SJCRH30 (cell line): ENCODE results near the gene IGFL1. TPM values are rescaled to one million over a fixed set of nuclear protein-coding genes. Genes with fewer than 3 reads are reported as not detected.
"Not testable (repeated sequence)": the region's sequence is repeated elsewhere in the genome, so short reads cannot be mapped to it uniquely, and the experiment has no call there.

Source experiments
- DNase-seq, 2 experiments: peaks; one replicate each; pipeline ENCODE4 v3.0.0-alpha.2; 2015 to 2020
- H3K27ac ChIP-seq: fragments of 250-450 bp; sonication (Bioruptor Pico); 2 replicates; pipeline ENCODE4 v1.5.1; 2020; ENCODE audit warnings: mild to moderate bottlenecking, moderate library complexity
- H3K27me3 ChIP-seq: fragments of 250-450 bp; sonication (Bioruptor Pico); 2 replicates; pipeline ENCODE4 v1.5.1; 2020; ENCODE audit warnings: mild to moderate bottlenecking, moderate library complexity
- H3K36me3 ChIP-seq: fragments of 250-450 bp; sonication (Bioruptor Pico); 2 replicates; pipeline ENCODE4 v1.5.1; 2020; ENCODE audit warnings: mild to moderate bottlenecking, moderate library complexity
- H3K4me1 ChIP-seq: fragments of 250-450 bp; sonication (Bioruptor Pico); 2 replicates; pipeline ENCODE4 v1.5.1; 2020; ENCODE audit warnings: mild to moderate bottlenecking, moderate library complexity
- H3K4me3 ChIP-seq: fragments of 250-450 bp; sonication (Bioruptor Pico); 2 replicates; pipeline ENCODE4 v1.5.1; 2020; ENCODE audit warnings: mild to moderate bottlenecking, moderate library complexity
- H3K9me3 ChIP-seq: fragments of 250-450 bp; sonication (Bioruptor Pico); replicated peaks from 2 replicates; pipeline ENCODE4 v1.5.1; 2020; ENCODE audit warnings: mild to moderate bottlenecking, moderate library complexity
- total RNA-seq: library from RNA; depleted of rRNA; stranded (reverse); fragments of >200 nt; shearing (Covaris generic); gene quantifications from 2 replicates; pipeline ENCODE4 v1.2.3, GENCODE V29; 2014; rRNA removed

Gene IGFL1
- total RNA-seq, 1 experiment from 2014 or later = not detected

GRCh38 chr19:46261501-46261900, 32.0 kb downstream of the IGFL1 start:
- peaks cover 20% of the 10 kb centered on the region for H3K4me1 ChIP-seq
- not testable (repeated sequence) for H3K27me3 ChIP-seq, H3K36me3 ChIP-seq, H3K27ac ChIP-seq, H3K4me3 ChIP-seq, H3K9me3 ChIP-seq, DNase-seq

GRCh38 chr19:46262684-46263296, 33.2 kb downstream of the IGFL1 start:
- H3K36me3 ChIP-seq, H3K9me3 ChIP-seq, H3K27me3 ChIP-seq, H3K4me3 ChIP-seq: not testable (repeated sequence)
- Histone ChIP-seq H3K27ac (peak overlapping the region; percentile 21; the same call in 1 of the 2 replicates), H3K4me1 (peaks cover 20% of the 10 kb centered on the region)
- DNase-seq = peak; percentile 50 to 71

GRCh38 chr19:46264801-46265200, 35.3 kb downstream of the IGFL1 start:
- H3K4me1 ChIP-seq = peaks cover 16% of the 10 kb centered on the region
- not testable (repeated sequence) for H3K27me3 ChIP-seq, H3K27ac ChIP-seq, H3K36me3 ChIP-seq, DNase-seq, H3K4me3 ChIP-seq, H3K9me3 ChIP-seq

DNA sequence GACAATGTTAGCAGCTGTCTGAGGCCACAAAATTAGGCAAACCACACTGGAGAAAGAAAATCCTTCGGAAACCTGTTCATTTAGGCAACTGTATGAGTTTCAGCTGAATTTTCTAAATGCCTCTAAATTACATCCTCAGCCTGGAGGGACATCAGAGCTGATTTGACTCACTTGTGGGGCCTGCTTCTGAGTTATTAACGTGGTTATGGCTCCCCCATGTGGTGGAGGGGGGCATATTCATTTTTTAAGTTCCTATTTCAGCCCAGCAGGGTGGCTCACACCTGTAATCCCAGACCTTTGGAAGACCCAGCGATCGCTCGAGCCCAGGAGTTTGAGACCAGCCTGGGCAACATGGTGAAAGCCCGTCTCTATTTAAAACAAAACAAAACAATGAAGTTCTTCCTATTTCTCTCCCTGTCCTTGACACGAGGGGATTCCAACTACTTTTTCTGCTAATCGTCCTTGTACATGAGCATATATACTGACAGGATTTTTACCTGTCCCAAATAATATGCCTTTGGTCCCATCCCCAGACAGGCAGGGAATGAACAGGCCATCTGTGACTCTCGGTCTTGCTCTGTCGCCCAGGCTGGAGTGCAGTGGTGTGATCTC, 35.8 kb downstream of the IGFL1 start:
- Histone ChIP-seq H3K4me3 (no peak overlapping the region), H3K36me3 (no peaks in the 10 kb centered on the region), H3K27me3 (no peaks in the 10 kb centered on the region; the same call in 1 of the 2 replicates), H3K9me3 (no peaks in the 10 kb centered on the region), H3K27ac (no peak overlapping the region), H3K4me1 (peaks cover 16% of the 10 kb centered on the region)
- peak; percentile 46 to 85 for DNase-seq

DNA sequence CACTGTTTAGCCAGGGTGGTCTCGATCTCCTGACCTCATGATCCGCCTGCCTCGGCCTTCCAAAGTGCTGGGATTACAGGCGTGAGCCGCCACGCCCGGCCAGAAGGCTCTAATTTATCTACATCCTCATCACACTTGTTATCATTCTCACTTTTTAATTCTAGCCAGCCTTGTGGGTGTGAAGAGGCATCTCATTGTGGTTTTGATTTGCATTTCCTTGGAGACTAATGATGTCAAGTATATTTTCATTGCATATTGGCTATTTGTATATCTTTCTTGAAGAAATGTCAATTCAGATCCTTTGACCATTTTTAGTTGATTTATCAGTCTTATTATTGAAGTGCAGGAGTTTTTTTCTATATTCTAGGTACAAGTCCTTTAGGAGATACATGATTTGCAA, 39.6 kb downstream of the IGFL1 start:
- no peak overlapping the region for H3K4me3 ChIP-seq
- H3K4me1 ChIP-seq = no peaks in the 10 kb centered on the region
- no peaks in the 10 kb centered on the region; the same call in 1 of the 2 replicates for H3K27me3 ChIP-seq
- DNase-seq = no peak
- H3K27ac ChIP-seq = no peak overlapping the region
- no peaks in the 10 kb centered on the region for H3K36me3 ChIP-seq
- H3K9me3 ChIP-seq = no peaks in the 10 kb centered on the region

DNA sequence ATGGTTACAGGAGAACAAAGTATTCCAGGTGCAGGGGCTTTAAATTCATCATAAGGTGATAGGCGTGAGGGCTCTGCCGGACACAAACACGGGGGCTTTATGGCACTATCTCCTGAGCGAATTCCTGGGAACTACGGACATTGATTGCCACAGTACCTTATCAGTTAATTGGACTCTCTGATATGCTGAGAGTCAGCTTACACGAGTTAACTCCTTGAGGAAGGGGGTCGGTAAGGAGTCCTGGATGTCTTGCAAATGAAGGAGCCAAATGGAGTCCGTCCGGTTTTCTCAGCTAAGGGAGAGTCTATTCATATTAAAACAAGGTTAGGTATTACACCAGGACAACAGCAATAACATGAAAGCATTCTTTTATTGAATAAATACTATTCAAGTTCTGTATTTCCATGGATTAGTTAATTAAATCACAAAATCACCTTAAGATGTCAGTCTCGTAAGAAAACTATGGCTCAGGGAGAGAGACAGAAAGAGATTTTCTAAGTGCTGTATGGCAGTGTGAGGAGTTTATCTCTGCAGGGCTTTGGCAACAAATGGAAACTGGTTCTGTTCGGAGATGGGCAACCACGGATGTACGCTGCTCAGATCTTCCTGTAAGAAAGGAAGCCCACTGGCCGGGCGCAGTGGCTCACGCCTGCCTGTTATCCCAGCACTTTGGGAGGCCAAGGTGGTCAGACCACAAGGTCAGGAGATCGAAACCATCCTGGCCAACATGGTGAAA, 41.1 kb downstream of the IGFL1 start:
- no peaks in the 10 kb centered on the region; the same call in 1 of the 2 replicates for H3K27me3 ChIP-seq
- no peaks in the 10 kb centered on the region for H3K4me1 ChIP-seq
- no peak overlapping the region for H3K27ac ChIP-seq
- no peak for DNase-seq
- no peaks in the 10 kb centered on the region for H3K36me3 ChIP-seq
- no peaks in the 10 kb centered on the region for H3K9me3 ChIP-seq
- no peak overlapping the region for H3K4me3 ChIP-seq

- H3K27ac ChIP-seq = no peak overlapping the region
- no peaks in the 10 kb centered on the region for H3K4me1 ChIP-seq
- no peaks in the 10 kb centered on the region; the same call in 1 of the 2 replicates for H3K27me3 ChIP-seq
These were observed 42.1 kb downstream of the IGFL1 start for GRCh38 chr19:46271481-46272197.

GRCh38 chr19:46273931-46274330, 44.4 kb downstream of the IGFL1 start:
- not testable (repeated sequence) for H3K36me3 ChIP-seq, H3K4me1 ChIP-seq

More at GRCh38 chr19:46271481-46272197, 42.1 kb downstream of the IGFL1 start:
- Histone ChIP-seq H3K9me3 (no peaks in the 10 kb centered on the region), H3K4me3 (no peak overlapping the region), H3K36me3 (no peaks in the 10 kb centered on the region)
- DNase-seq = no peak

DNA sequence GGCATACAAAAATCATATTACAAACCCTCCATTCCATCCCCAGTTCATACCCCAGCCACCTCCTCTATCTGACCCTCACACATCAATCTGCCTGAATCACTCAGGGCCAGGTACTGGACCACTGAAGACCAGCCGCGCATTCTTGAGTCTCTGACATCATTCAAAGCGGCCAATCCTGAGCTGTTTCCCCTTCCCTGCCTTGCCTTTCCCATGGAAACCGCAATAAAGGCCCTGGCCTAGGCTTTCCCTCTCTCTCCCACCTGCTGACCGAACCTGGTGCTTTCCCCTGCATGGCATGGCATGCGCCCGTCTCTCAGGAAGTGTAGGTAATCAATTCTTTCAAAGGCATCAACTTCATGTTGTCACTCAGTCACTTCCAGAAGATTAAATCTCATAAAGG, 49.6 kb downstream of the IGFL1 start:
- no peak for DNase-seq
- H3K27ac ChIP-seq = no peak overlapping the region
- no peaks in the 10 kb centered on the region for H3K36me3 ChIP-seq
- no peaks in the 10 kb centered on the region for H3K4me1 ChIP-seq
- no peak overlapping the region for H3K4me3 ChIP-seq
- H3K9me3 ChIP-seq = no peaks in the 10 kb centered on the region
- H3K27me3 ChIP-seq = no peaks in the 10 kb centered on the region

More at GRCh38 chr19:46273931-46274330, 44.4 kb downstream of the IGFL1 start:
- not testable (repeated sequence) for H3K9me3 ChIP-seq, H3K27me3 ChIP-seq, H3K27ac ChIP-seq, DNase-seq, H3K4me3 ChIP-seq

Other genes starting within 250 kb of the IGFL1 start
- 3.0 and 4.0 TPM in 2 replicates for gene CCDC61, start 234.3 kb upstream of the IGFL1 start, total RNA-seq
- not detected in 2 replicates for gene PGLYRP1, start 206.7 kb upstream of the IGFL1 start, total RNA-seq
- not detected in 2 replicates for gene IGFL4, start 188.7 kb upstream of the IGFL1 start, total RNA-seq
- not detected in 2 replicates for gene IGFL3, start 105.1 kb upstream of the IGFL1 start, total RNA-seq
- gene IGFL2, start 81.5 kb upstream of the IGFL1 start, total RNA-seq = not detected in 2 replicates
- gene HIF3A, start 67.3 kb downstream of the IGFL1 start, total RNA-seq = 2.0 and 4.8 TPM in 2 replicates
- gene PPP5C, start 117.3 kb downstream of the IGFL1 start, total RNA-seq = 97.7 and 98.1 TPM in 2 replicates
- gene CCDC8, start 183.8 kb downstream of the IGFL1 start, total RNA-seq = 39.7 and 41.8 TPM in 2 replicates
- gene PNMA8C, start 199.2 kb downstream of the IGFL1 start, total RNA-seq = 0.02 TPM in 1 of 2 replicates, not detected in the other
- 40.1 and 41.8 TPM in 2 replicates for gene PNMA8A, start 241.8 kb downstream of the IGFL1 start, total RNA-seq